NCI-H748 treated with DMSO at 0.1 percent for 48 hours (cell line): Measurements from ENCODE around the gene ALX3.
"Not testable (repeated sequence)": the region's sequence is repeated elsewhere in the genome, so short reads cannot be mapped to it uniquely, and the experiment has no call there.

Experiments used
- DNase-seq: peaks from one replicate; lab custom pipeline; 2025; lab: John Stamatoyannopoulos, UW

The ALX3 gene

GRCh38 chr1:110047463-110047862 lies 23.0 kb downstream of the ALX3 start:
- DNase-seq: no peak

DNA sequence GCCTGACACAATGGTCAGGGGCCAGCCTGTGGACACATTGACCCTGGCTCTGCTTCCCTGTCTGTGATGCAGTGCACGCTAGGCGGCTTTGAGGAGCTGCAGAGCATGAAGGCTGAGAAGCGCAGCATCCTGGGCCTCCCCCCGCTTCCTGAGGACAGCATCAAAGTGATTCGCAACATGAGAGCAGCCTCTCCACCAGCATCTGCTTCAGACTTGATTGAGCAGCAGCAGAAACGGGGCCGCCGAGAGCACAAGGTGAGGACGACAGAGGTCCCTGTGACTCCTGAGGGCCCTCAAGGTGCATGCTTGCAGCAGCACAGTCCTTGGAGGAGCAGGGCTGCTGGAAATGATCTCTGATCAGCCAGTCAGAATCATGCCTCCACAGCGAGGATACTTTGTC lies 27.5 kb downstream of the ALX3 start:
- no peak for DNase-seq

DNA sequence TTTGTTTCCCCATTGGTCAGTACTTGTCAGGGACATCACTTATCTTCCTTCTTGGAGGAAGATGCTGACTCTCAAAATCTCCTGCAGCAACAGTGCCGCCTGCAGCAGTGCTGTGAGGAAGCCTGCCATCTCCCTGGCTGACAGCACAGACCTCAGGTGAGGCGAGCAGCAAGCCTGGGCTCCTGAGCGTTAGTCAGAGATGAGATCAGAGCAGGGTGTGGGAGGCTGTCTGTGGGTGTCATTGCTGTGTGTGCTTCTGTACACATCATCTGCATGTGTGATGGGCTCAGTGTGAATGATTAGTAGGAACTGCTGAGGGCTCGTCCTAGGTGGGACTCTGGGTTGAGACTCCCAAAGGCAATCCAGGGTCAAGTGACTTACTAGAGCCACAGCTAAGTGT lies 29.9 kb downstream of the ALX3 start:
- DNase-seq: no peak

DNA sequence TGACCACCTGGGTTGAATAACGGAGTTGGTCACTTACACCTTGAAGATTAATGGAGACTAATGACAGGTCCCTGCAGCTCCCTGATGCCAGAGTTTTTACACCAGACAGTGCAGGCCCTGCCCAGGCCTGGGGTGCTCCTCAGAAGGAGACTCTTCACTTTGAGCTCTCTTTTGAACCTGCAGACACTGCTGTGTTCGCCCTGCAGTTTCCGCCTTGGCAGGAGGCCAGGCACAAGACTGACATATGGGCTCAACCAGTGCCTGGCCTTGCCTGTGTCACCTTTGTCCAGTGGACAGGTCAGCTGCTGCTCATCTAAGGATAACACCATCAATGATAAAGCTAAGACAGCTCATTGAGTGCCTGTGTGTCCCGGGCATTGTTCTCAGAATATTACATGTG lies 30.8 kb downstream of the ALX3 start:
- no peak for DNase-seq

- DNase-seq: no peak
These were observed 32.2 kb downstream of the ALX3 start for GRCh38 chr1:110038271-110038670.

DNA sequence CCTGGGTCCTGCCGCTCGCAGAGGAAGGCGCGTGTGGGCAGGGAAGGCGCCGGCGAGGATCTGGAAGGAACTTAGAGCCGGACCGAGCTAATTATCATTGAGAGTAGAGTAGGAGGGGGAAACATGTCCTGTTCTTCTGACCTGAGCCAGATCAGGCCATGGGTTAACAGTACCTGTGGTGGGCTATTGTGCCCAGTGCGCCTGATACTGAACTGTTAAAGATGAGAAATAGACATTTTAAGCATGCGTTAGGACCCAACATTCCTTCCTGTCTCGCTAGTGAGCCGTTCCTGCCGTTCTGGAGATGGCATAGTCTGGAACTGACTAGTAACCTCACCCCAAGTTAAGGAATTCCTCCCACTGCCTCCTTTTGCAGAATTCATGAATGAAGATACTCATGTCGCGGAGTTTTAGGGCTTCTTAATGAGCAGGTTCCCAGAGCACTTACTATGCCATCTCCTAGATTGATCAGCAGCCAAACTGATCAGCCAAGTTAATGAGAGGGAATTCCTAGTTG lies 35.2 kb downstream of the ALX3 start:
- DNase-seq: no peak

DNA sequence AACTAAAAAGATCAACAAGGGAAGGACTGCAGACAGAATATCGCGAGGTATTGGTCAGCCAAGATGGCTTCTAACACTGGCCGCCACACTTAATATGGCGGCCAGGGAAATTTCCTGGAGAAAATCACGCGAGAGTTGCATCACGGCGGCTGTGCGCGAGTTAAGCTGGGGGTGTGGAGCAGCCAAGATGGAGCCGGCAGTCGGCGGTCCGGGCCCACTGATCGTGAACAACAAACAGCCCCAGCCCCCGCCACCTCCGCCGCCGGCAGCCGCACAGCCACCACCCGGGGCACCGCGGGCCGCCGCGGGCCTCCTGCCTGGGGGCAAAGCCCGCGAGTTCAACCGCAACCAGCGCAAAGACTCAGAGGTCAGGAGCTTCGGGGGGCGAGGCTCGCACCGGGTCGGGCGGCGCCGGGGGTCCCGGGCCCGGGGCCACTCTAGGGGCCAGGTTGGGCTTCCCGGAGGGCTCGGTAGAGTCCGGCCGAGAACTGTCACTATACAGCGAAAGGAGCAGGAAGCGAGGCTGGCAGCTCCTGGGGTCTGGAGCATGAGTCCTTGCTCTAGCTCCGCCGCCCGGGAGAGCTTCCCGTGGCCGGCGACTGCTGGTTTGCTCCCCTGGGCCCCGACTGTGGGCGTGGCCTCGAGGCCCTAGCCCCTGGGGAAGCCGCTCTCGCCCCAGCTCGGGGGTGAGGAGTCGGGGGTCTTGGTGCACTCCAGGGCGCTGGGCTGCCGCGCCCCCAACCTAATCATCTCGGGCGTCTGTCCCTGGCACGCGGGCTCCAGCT lies 35.8 kb downstream of the ALX3 start, which contains the start of gene STRIP1:
TSS of gene STRIP1 (plus strand) at position 174 of the 785 bp plus-strand sequence. CDS start at position 188, 14 bp downstream.
- DNase-seq: peak; percentile 89

DNA sequence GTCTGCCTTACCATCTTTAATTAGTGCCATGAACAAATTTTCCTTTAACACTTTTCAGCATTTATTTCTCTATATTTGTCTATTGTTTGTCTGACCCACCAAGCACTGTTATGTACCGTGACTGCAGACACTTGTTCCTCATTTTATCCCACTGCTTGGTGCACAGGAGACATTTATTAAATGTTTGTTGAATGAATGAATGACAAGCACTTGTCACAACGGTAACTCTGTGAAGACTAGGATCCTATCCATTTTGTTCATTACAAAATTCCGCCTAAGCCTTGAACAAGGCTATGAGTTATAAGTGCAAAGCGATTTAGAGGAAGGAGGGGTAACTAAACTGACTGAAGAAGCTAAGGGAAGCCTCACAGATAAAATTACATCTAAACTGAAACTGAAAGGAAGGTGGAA lies 36.4 kb downstream of the ALX3 start:
- DNase-seq: no peak

DNA sequence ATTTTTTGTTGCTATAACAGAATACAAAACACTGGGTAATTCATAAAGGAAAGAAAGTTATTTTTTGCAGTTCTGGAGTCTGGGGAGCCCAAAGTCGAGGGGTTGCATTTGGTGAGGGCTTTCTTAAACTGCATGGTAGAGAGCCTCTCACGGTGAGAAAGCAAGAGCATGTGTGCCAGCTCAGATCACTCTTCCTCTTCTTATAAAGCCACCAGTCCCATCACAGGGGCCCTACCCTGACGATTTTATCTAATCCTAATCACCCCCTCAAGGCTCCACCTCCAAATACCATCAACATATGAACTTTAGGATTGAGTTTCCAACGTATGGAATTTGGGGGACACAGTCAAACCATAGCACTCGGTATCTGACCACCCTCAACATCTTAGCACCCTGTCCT lies 37.1 kb downstream of the ALX3 start:
- DNase-seq: no peak

DNA sequence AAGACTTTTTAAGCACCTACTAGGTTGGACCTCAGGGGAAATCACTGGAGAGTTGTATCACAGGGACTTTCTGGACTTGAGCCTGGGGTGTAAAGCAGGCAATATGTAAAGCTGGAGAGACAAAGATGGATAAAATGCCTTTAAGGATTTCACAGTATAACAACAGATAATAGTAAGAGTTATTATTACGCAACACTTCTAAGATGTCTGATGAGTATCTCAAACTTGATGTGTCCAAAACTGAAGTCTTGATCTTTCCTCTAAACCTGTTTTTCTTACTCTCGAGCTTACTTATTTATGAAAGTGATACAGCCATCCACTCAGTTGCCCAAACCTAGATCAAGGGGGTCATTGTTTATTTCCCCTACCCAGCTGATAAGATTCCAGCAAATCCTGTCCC lies 38.1 kb downstream of the ALX3 start:
- DNase-seq: no peak

GRCh38 chr1:110030687-110031086 lies 39.8 kb downstream of the ALX3 start:
- DNase-seq: not testable (repeated sequence)

GRCh38 chr1:110024613-110025012 lies 45.9 kb downstream of the ALX3 start:
- DNase-seq: no peak

DNA sequence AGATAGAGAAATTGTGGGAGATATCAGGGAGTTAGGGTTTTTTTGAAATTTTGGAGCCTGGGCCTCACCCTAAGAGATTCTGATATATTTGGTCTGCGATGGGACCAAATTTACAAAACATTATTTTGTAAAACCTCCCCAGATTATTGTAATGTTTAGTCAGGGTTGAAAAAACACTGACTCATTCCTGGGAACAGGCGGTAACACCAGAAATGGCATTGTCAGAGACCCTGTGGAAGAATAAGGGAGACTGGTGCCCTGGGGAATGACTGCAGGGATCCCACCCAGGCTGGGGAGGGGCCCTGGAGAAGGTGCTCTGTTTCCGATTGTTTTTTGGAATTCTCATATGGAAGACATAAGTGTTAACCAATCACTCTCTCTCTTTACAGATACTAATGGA lies 49.2 kb downstream of the ALX3 start:
- DNase-seq: no peak

DNA sequence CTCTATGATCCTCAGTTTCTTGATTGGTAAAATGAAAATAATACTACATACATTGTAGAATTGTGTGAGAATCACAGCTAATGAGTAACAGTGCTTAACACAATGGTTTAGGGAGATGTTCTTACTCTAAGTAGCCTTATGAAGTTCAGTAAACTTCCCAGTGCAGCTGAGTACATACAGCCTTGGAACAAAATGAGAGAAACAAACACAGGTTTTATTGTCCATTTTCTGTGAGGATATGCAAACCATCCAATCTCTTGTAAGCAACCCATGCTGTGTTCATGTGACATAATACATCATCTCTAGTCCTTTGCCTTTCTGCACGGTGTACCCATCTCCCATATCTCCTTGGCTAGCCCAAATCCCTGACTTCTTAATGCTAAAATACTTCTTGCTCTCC lies 50.7 kb downstream of the ALX3 start:
- DNase-seq: no peak

GRCh38 chr1:110018396-110018795 lies 52.1 kb downstream of the ALX3 start:
- DNase-seq: no peak

DNA sequence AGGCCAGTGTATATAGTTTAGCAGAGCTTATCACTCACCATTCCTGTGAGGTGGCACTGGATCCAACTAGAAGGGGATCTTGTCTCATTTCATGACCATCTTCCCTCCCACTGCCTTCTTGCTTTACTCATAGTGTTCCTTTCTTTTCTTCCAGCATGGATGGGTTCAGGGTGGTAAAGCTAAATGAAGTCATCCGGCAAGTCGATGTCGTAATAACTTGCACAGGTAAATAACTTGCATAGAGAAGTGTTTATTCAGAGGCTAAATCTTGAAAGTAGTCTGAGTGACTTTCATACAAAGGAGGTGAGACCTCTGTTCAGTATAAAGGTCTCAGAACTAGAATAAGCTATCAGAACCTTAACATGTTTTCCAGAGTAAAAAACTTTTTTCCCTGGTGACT lies 52.7 kb downstream of the ALX3 start:
- no peak for DNase-seq

- DNase-seq: no peak
These were observed 58.2 kb downstream of the ALX3 start for GRCh38 chr1:110012100-110012780.

- peak; percentile 15 for DNase-seq
These were observed 58.9 kb downstream of the ALX3 start for GRCh38 chr1:110011527-110012041.
